Panc1 (cell line): ENCODE results near the gene SDCBP2. TPM values are rescaled to one million over a fixed set of nuclear protein-coding genes. Genes with fewer than 3 reads are reported as not detected.
A peak's percentile ranks its signal among the peaks of the same experiment; 100 is the strongest.

Experiments
- ATAC-seq: fragments of 200-7000 bp; cut with Tn5 transposase; 2 replicates; pipeline ENCODE4 v1.9.1; 2020; ENCODE audit warnings: mild to moderate bottlenecking, moderate library complexity
- BruUV-seq: library from RNA; stranded (reverse); fragments of 400-500 nt; replicated peaks from 2 replicates; lab custom pipeline; 2021; lab: Mats Ljungman, UMichigan
- CTCF ChIA-PET: fragments of 300-600 bp; sonication (Branson Sonifier 250); formaldehyde crosslinking; loops from one replicate; lab custom pipeline; 2022; ENCODE audit warnings: antibody characterized with exemption; lab: Charles Lee
- POLR2A ChIA-PET: fragments of 300-600 bp; sonication (Branson Sonifier 250); formaldehyde crosslinking; loops from one replicate; lab custom pipeline; 2022; ENCODE audit warnings: antibody characterized with exemption; lab: Charles Lee
- DNase-seq: peaks from one replicate; pipeline ENCODE4 v3.0.0-alpha.2; 2010; ENCODE audit warnings: low read depth, low spot score
- H3K27ac ChIP-seq: 2 replicates; pipeline ENCODE4 v1.5.1; 2011; ENCODE audit warnings: mild to moderate bottlenecking, low read length, inconsistent platforms
- H3K27me3 ChIP-seq: fragments of 200-500 bp; sonication (Bioruptor generic); 2 replicates; pipeline ENCODE4 v1.6.0; 2014; ENCODE audit warnings: low read length, inconsistent platforms; ENCODE audit not compliant: control insufficient read depth, insufficient read depth
- H3K36me3 ChIP-seq: fragments of 200-500 bp; sonication (Bioruptor generic); 2 replicates; pipeline ENCODE4 v1.5.1; 2014; ENCODE audit warnings: inconsistent platforms, mild to moderate bottlenecking, low read length, moderate library complexity; ENCODE audit not compliant: control insufficient read depth, insufficient read depth
- H3K4me1 ChIP-seq: 2 replicates; pipeline ENCODE4 v1.5.1; 2011; ENCODE audit warnings: inconsistent platforms, mild to moderate bottlenecking, low read length, moderate library complexity; ENCODE audit not compliant: control insufficient read depth, insufficient read depth
- H3K4me3 ChIP-seq, 2 experiments: 2 replicates each; pipeline ENCODE4 v1.5.1; 2011 to 2012; ENCODE audit warnings: low read depth in 2 of 2, low read length in 2 of 2, mild to moderate bottlenecking in 2 of 2, inconsistent platforms in 1 of 2, moderate library complexity in 1 of 2
- H3K9me3 ChIP-seq: fragments of 200-500 bp; sonication (Bioruptor generic); 2 replicates; pipeline ENCODE4 v1.5.1; 2014; ENCODE audit warnings: low read depth, mild to moderate bottlenecking, inconsistent platforms, low read length, moderate library complexity; ENCODE audit not compliant: control insufficient read depth, insufficient read depth
- CTCF ChIP-seq: fragments of 450-650 bp; IDR thresholded peaks from 2 replicates; pipeline ENCODE4 v1.5.1; 2017; ENCODE audit warnings: mild to moderate bottlenecking
- POLR2AphosphoS5 ChIP-seq: IDR thresholded peaks from 2 replicates; pipeline ENCODE4 v1.6.1; 2012; ENCODE audit warnings: mild to moderate bottlenecking, low read depth, low read length, moderate library complexity
- REST ChIP-seq, 2 experiments: IDR thresholded peaks; 2 replicates each; pipeline ENCODE4 v1.6.1; 2011 to 2012; ENCODE audit warnings: low read depth in 2 of 2, control low read depth in 1 of 2, low read length in 1 of 2, mild to moderate bottlenecking in 1 of 2, moderate library complexity in 1 of 2; ENCODE audit not compliant: insufficient read depth in 1 of 2
- SIN3A ChIP-seq: IDR thresholded peaks from 2 replicates; pipeline ENCODE4 v1.6.1; 2012; ENCODE audit warnings: low read depth, mild to moderate bottlenecking, low read length, moderate library complexity, borderline replicate concordance; ENCODE audit not compliant: insufficient read depth
- TCF7L2 ChIP-seq: IDR thresholded peaks from 2 replicates; pipeline ENCODE4 v1.6.1; 2011; ENCODE audit warnings: mild to moderate bottlenecking, low read depth, low read length, inconsistent platforms
- in situ Hi-C: cut with HindIII; loops from 2 replicates; pipeline ENCODE4 v1.10.0; 2016; ENCODE audit warnings: low sequenced_read_pairs, low pct_unique_long_range_greater_than_20kb
- intact Hi-C: fragments of 100-400 bp; cut with micrococcal nuclease; formaldehyde crosslinking; loops from one replicate; pipeline ENCODE4 v1.10.0; 2022; ENCODE audit not compliant: unreplicated experiment
- total RNA-seq: library from RNA; stranded (reverse); gene quantifications from one replicate; pipeline ENCODE4 v1.2.1, GENCODE V29; 2021; ENCODE audit not compliant: unreplicated experiment

The SDCBP2 gene
- total RNA-seq, 1 experiment from 2014 or later = 1.8 TPM

- DNase-seq (no peak), ATAC-seq (no peak)
- Histone ChIP-seq H3K9me3 (no peaks in the 10 kb centered on the region), H3K27ac (peak overlapping the region; percentile 81), H3K4me1 (peaks cover 7% of the 10 kb centered on the region; the same call in 1 of the 2 replicates), H3K27me3 (peaks cover 5% of the 10 kb centered on the region), H3K36me3 (no peaks in the 10 kb centered on the region), H3K4me3 (peak overlapping the region; percentile 59 to 60)
- intact Hi-C loops = no loop called here
- ChIA-PET POLR2A (no interaction called here), CTCF (no interaction called here)
- TF ChIP-seq REST (IDR thresholded peaks at IDR 0.05; ENCODE audit: insufficient read depth in 1 of 2, low read depth in 2 of 2, low read length in 1 of 2) (no peak), CTCF (no peak), TCF7L2 (no peak), POLR2AphosphoS5 (no peak), SIN3A (no peak)
- no TSS peak for BruUV-seq
- in situ Hi-C loops = no loop called here
Measured at GRCh38 chr20:1265226-1265915, 63.6 kb downstream of the SDCBP2 start.

- no peak for DNase-seq
- H3K27ac ChIP-seq = no peak overlapping the region
- peaks cover 7% of the 10 kb centered on the region; the same call in 1 of the 2 replicates for H3K4me1 ChIP-seq
- BruUV-seq = no TSS peak
- peaks cover 5% of the 10 kb centered on the region for H3K27me3 ChIP-seq
- no peak for ATAC-seq
- in situ Hi-C loops = no loop called here
- intact Hi-C loops = no loop called here
- POLR2A ChIA-PET = no interaction called here
- H3K4me3 ChIP-seq = no peak overlapping the region
- TF ChIP-seq TCF7L2 = no peak
- TF ChIP-seq SIN3A = no peak
- TF ChIP-seq POLR2AphosphoS5 = no peak
- no peak for TF ChIP-seq CTCF
- no peaks in the 10 kb centered on the region for H3K36me3 ChIP-seq
- H3K9me3 ChIP-seq = no peaks in the 10 kb centered on the region
- CTCF ChIA-PET = no interaction called here
Measured at GRCh38 chr20:1264727-1265126, 64.2 kb downstream of the SDCBP2 start.
